GM20000 (cell line): ENCODE measurements around the gene JPH2.

Experiments used
- DNase-seq: peaks from one replicate; pipeline ENCODE4 v3.0.0; 2012; ENCODE audit warnings: low spot score
- CTCF ChIP-seq: IDR thresholded peaks from 2 replicates; pipeline ENCODE4 v1.5.1; 2012; ENCODE audit warnings: mild to moderate bottlenecking, control low read depth; ENCODE audit errors: extremely low read depth, missing control alignments

Gene JPH2

GRCh38 chr20:44176833-44177534 is 10.0 kb downstream of the JPH2 start:
- no peak for TF ChIP-seq CTCF
- no peak for DNase-seq

- DNase-seq, result no peak
- no peak for TF ChIP-seq CTCF
These were observed 11.8 kb downstream of the JPH2 start for GRCh38 chr20:44174996-44175765.

GRCh38 chr20:44173846-44174245 is 13.1 kb downstream of the JPH2 start:
- no peak for TF ChIP-seq CTCF
- DNase-seq, result no peak

DNA sequence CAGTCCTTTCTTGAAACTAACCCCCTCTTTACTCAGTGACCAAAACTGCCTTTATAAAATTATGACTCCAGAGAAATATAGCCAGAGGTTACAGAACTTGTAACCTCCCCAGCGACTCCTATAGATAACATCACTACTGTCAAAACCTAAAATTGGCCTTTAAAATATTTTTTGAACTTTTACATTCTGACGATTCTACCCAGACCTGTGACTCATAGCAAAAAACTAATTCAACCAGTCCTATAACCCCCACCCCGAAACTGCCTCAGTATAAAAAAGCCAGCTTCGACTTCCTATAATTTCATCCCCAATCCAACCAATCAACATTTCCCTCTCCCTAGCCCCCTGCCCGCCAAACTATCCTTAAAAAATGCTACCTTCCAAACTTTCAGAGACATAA is 13.9 kb downstream of the JPH2 start:
- TF ChIP-seq CTCF, result no peak
- DNase-seq, result no peak

GRCh38 chr20:44172572-44172950 is 14.4 kb downstream of the JPH2 start:
- no peak for DNase-seq
- no peak for TF ChIP-seq CTCF

GRCh38 chr20:44171775-44172571 is 15.0 kb downstream of the JPH2 start:
- DNase-seq, result no peak
- no peak for TF ChIP-seq CTCF
